Common myeloid progenitor, CD34-positive (primary cell): Measurements from ENCODE around the gene PPP2R3A.
A peak's percentile ranks its signal among the peaks of the same experiment; 100 is the strongest.

Source experiments
- CTCF ChIA-PET: fragments of 350-600 bp; sonication (Branson Sonifier 250); formaldehyde crosslinking; loops from one replicate; lab custom pipeline; 2021; ENCODE audit warnings: antibody characterized with exemption; lab: Charles Lee
- POLR2A ChIA-PET: fragments of 350-600 bp; sonication (Branson Sonifier 250); formaldehyde crosslinking; loops from one replicate; lab custom pipeline; 2021; ENCODE audit warnings: antibody characterized with exemption; lab: Charles Lee
- DNase-seq, 3 donors: peaks; one replicate each; pipeline versions ENCODE4 v3.0.0 to v3.0.0-alpha.2; 2013
- H3K27ac ChIP-seq, 2 experiments: 1 replicate in 1 of 2; 2 replicates in 1 of 2; pipeline ENCODE4 v1.7.0; 2013; ENCODE audit warnings: inconsistent platforms in 2 of 2, low read length in 2 of 2, mild to moderate bottlenecking in 2 of 2, low read depth in 1 of 2, moderate library complexity in 1 of 2; ENCODE audit not compliant: severe bottlenecking in 2 of 2, insufficient read depth in 1 of 2, poor library complexity in 1 of 2
- H3K27me3 ChIP-seq, 5 experiments: replicated peaks in 2 of 5; 1 replicate in 3 of 5; 2 replicates in 2 of 5; pipeline versions ENCODE4 v1.6.1 to v1.7.0; 2013; ENCODE audit warnings: low read length in 4 of 5, mild to moderate bottlenecking in 2 of 5, moderate library complexity in 2 of 5, inconsistent platforms in 1 of 5; ENCODE audit not compliant: insufficient read depth in 5 of 5, control insufficient read depth in 4 of 5
- H3K36me3 ChIP-seq, 4 experiments: 1 replicate in 2 of 4; 2 replicates in 2 of 4; pipeline versions ENCODE4 v1.6.1 to v1.7.0; 2013; ENCODE audit warnings: low read length in 3 of 4, control low read depth in 1 of 4, mild to moderate bottlenecking in 1 of 4; ENCODE audit not compliant: control insufficient read depth in 4 of 4, insufficient read depth in 4 of 4
- H3K4me1 ChIP-seq, 4 experiments: 1 replicate in 3 of 4; 2 replicates in 1 of 4; pipeline versions ENCODE4 v1.6.1 to v1.7.1; 2013; ENCODE audit warnings: low read length in 3 of 4, mild to moderate bottlenecking in 3 of 4, control low read depth in 1 of 4, inconsistent platforms in 1 of 4, moderate library complexity in 1 of 4; ENCODE audit not compliant: control insufficient read depth in 4 of 4, insufficient read depth in 4 of 4; ENCODE audit errors: control extremely low read depth in 1 of 4
- H3K4me3 ChIP-seq, 7 experiments: 1 replicate in 4 of 7; 2 replicates in 3 of 7; pipeline versions ENCODE4 v1.5.1 to v1.7.0; 2013; ENCODE audit warnings: mild to moderate bottlenecking in 7 of 7, low read length in 6 of 7, moderate library complexity in 6 of 7, inconsistent platforms in 2 of 7, low read depth in 2 of 7, control low read depth in 1 of 7; ENCODE audit not compliant: insufficient read depth in 4 of 7, control insufficient read depth in 1 of 7; ENCODE audit errors: extremely low read depth in 1 of 7
- H3K9me3 ChIP-seq, 5 experiments: 1 replicate in 4 of 5; 2 replicates in 1 of 5; pipeline versions ENCODE4 v1.6.1 to v1.7.1; 2013; ENCODE audit warnings: low read length in 4 of 5, mild to moderate bottlenecking in 2 of 5, inconsistent platforms in 1 of 5, low read depth in 1 of 5, moderate library complexity in 1 of 5; ENCODE audit not compliant: control insufficient read depth in 4 of 5, insufficient read depth in 2 of 5; ENCODE audit errors: control extremely low read depth in 1 of 5
- WGBS: methylation state at CpG from one replicate; pipeline ENCODE4 v1.1.5; 2013; ENCODE audit not compliant: insufficient coverage; 5-methylcytosine and 5-hydroxymethylcytosine counted together

The PPP2R3A gene

GRCh38 chr3:136196064-136196400 lies 230.5 kb downstream of the PPP2R3A start, which contains the start of gene MSL2:
Gene MSL2, minus strand, starts transcription at chr3:136196335. Its CDS starts 1,222 bp downstream, at chr3:136195113.
- DNase-seq, result no peak
- ChIA-PET POLR2A (interaction anchor here (0.6 to 3.2 kb wide), 9 partner anchors 11 to 556 kb away, joined by 3 to 13 read pairs (median 4); partner anchors contain the start of genes PCCB and STAG1), CTCF (interaction anchor here (1.0 to 2.3 kb wide), 5 partner anchors 14 to 557 kb away, joined by 3 to 10 read pairs (median 4); no protein-coding TSS in a partner anchor)
- H3K4me1 ChIP-seq, result peaks cover 20 to 46% (median 32%) of the 10 kb centered on the region in 4 experiments
- H3K27ac ChIP-seq, result peak within 1 kb of the TSS; percentile 91 to 94
- peaks cover 0 to 2% (median 0%) of the 10 kb centered on the region in 5 experiments for H3K9me3 ChIP-seq
- H3K36me3 ChIP-seq, result peaks cover 0 to 5% (median 0%) of the 10 kb centered on the region in 4 experiments
- WGBS, result 0% methylated on average over 16 of the region's 37 CpGs
- H3K4me3 ChIP-seq, result peak within 1 kb of the TSS; percentile 84 to 98 (median 88)
- no peaks in the 10 kb centered on the region for H3K27me3 ChIP-seq

DNA sequence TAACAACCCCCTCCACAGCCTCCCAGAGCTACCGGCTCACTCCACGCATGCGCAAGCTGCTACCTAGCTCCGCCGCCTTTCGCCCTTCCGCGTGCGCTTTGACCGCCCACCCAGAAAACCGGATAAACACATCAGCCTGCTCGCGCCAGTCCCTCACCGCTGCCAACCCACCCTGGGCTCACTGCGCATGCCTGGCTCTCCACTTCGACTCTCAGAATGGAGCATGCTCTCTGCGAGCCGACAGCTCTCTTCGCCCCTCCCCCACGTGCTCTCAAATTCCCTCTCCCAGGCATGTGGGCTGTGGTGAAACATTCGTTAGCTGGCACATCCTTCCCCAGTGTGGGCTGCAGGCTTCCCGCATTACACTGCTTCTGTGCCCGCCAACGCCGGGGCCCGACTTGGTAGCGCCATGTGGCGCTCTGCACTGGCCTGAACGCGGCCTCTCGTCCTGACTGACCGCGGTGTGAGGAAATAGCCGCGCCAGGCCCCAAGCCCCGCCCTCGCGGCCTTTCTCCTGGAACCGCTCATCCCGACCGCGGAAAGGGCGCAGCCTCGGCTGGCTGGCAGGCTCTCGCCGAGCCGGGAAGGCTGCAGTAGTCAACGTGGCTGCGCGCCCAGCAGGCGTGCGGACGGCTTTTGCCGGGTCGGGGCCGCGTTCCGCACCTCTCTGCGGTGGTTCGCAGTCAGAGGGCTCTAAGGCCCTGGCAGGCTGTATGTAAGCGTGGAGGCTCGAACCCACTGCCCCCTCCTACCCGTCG lies 231.1 kb downstream of the PPP2R3A start:
- ChIA-PET CTCF (interaction anchor here (0.9 to 2.3 kb wide), 8 partner anchors 10 to 556 kb away, joined by 3 to 10 read pairs (median 4); no protein-coding TSS in a partner anchor), POLR2A (interaction anchor here (0.6 to 3.2 kb wide), 7 partner anchors 11 to 321 kb away, joined by 3 to 13 read pairs (median 4); partner anchors contain the start of gene PCCB)
- peaks cover 16 to 41% (median 32%) of the 10 kb centered on the region in 4 experiments for H3K4me1 ChIP-seq
- H3K27me3 ChIP-seq, result no peaks in the 10 kb centered on the region
- peaks cover 0 to 5% (median 0%) of the 10 kb centered on the region in 4 experiments for H3K36me3 ChIP-seq
- H3K9me3 ChIP-seq, result peaks cover 0 to 2% (median 0%) of the 10 kb centered on the region in 5 experiments
- DNase-seq, result peak; percentile 100
- H3K4me3 ChIP-seq, result peak overlapping the region; percentile 21 to 88 (median 84)
- under 1% methylated on average over 51 of the region's 64 CpGs for WGBS
- H3K27ac ChIP-seq, result peak overlapping the region; percentile 91 to 94

DNA sequence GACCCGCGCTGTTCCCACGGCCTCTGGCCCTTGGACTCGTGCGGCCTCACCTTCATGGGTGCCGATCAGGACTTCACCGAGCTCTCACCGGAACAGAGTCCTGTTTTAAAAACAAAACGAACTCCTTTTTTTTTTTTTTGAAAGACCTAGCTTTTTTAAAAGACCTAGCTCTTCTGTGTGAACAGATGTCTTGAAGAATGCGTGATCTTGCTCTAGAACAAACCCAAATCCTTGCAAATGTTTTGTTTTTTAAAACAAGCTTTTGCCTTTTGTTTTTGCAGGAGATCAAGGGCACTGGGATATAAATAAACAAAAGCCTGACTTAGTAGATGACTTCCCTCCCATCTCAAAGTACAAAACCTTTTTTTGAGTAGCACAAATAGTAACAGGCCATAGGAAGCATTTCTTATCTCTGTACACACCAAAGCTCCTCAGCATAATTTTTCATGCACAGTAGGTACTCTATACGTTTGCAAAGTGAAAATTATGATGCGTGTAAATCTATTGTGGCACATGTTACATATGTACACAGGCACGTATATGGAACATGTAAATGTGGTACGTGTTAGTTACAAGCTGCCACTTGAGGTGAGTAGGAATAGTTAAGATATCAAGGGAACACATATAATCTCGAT lies 231.7 kb downstream of the PPP2R3A start:
- Histone ChIP-seq H3K9me3 (peaks cover 0 to 2% (median 0%) of the 10 kb centered on the region in 5 experiments), H3K27me3 (no peaks in the 10 kb centered on the region), H3K4me3 (peak overlapping the region in 6 of 7 experiments; percentile 49 to 88 (median 77)), H3K4me1 (peaks cover 13 to 34% (median 27%) of the 10 kb centered on the region in 4 experiments), H3K36me3 (peaks cover 0 to 5% (median 0%) of the 10 kb centered on the region in 4 experiments), H3K27ac (peak overlapping the region; percentile 91 to 94)
- POLR2A ChIA-PET, result interaction anchor here (0.6 to 3.2 kb wide), 3 partner anchors 13 to 54 kb away, joined by 4 to 13 read pairs (median 4); partner anchors contain the start of gene PCCB
- no peak for DNase-seq
- CTCF ChIA-PET, result interaction anchor here (0.6 to 2.3 kb wide), 8 partner anchors 9 to 556 kb away, joined by 3 to 10 read pairs (median 3); no protein-coding TSS in a partner anchor
- WGBS, result 1% methylated on average over 8 of the region's 15 CpGs
